ENCODE measurements around the gene MUC12.
"Not testable (repeated sequence)": the region's sequence is repeated elsewhere in the genome, so short reads cannot be mapped to it uniquely, and the experiment has no call there.

DNA sequence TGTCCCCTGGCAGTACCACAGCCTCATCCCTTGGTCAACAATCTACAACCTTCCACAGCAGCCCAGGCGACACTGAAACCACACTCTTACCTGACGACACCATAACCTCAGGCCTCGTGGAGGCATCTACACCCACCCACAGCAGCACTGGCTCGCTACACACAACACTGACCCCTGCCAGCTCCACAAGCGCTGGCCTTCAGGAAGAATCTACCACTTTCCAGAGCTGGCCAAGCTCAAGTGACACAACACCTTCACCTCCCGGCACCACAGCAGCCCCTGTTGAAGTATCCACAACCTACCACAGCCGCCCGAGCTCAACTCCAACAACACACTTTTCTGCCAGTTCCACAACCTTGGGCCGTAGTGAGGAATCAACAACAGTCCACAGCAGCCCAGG lies 30.0 kb downstream of the MUC12 start:
- TF ChIP-seq CTCF (IDR thresholded peaks at IDR 0.05; ENCODE audit: poor library complexity); EZH2 (IDR thresholded peaks at IDR 0.05; ENCODE audit: borderline replicate concordance); EZH2phosphoT487 (IDR thresholded peaks at IDR 0.05; ENCODE audit: low read depth, severe bottlenecking, unreplicated experiment): not testable (repeated sequence)
